Caco-2 (cell line): ENCODE data around the gene FAM89B. TPM values are rescaled to one million over a fixed set of nuclear protein-coding genes. Genes with fewer than 3 reads are reported as not detected.

Experiments
- BruUV-seq: library from RNA; stranded (reverse); fragments of 400-500 nt; replicated peaks from 2 replicates; lab custom pipeline; 2021; lab: Mats Ljungman, UMichigan
- CTCF ChIA-PET: fragments of 300-600 bp; sonication (Branson Sonifier 250); formaldehyde crosslinking; loops from one replicate; lab custom pipeline; 2022; ENCODE audit warnings: antibody characterized with exemption; lab: Charles Lee
- POLR2A ChIA-PET: fragments of 300-600 bp; sonication (Branson Sonifier 250); formaldehyde crosslinking; loops from one replicate; lab custom pipeline; 2022; ENCODE audit warnings: antibody characterized with exemption; lab: Charles Lee
- DNase-seq, 2 experiments: peaks; one replicate each; pipeline versions ENCODE4 v3.0.0 to v3.0.0-alpha.2; 2020 to 2022
- H3K27me3 ChIP-seq: replicated peaks from 2 replicates; pipeline ENCODE4 v1.6.0; 2011; ENCODE audit warnings: low read length; ENCODE audit not compliant: control insufficient read depth, insufficient read depth
- H3K36me3 ChIP-seq: 2 replicates; pipeline ENCODE4 v1.5.1; 2011; ENCODE audit warnings: low read length; ENCODE audit not compliant: control insufficient read depth, insufficient read depth
- H3K4me1 ChIP-seq: fragments of 250-450 bp; sonication (Bioruptor Pico); 2 replicates; pipeline ENCODE4 v1.5.1; 2020; ENCODE audit warnings: mild to moderate bottlenecking
- H3K4me3 ChIP-seq: 2 replicates; pipeline ENCODE4 v1.5.1; 2011; ENCODE audit warnings: low read depth, mild to moderate bottlenecking, control low read depth, low read length
- H3K9me3 ChIP-seq: fragments of 250-450 bp; sonication (Bioruptor Pico); 2 replicates; pipeline ENCODE4 v1.5.1; 2020; ENCODE audit warnings: mild to moderate bottlenecking, moderate library complexity
- H3K27ac Mint-ChIP-seq: one replicate; pipeline ENCODE4 v1.8.0; 2022; ENCODE audit warnings: mixed read lengths; ENCODE audit not compliant: unreplicated experiment
- H3K27me3 Mint-ChIP-seq: one replicate; pipeline ENCODE4 v1.8.0; 2022; ENCODE audit warnings: mixed read lengths; ENCODE audit not compliant: insufficient read depth, unreplicated experiment
- H3K36me3 Mint-ChIP-seq: one replicate; pipeline ENCODE4 v1.8.0; 2022; ENCODE audit warnings: mild to moderate bottlenecking, mixed read lengths; ENCODE audit not compliant: insufficient read depth, unreplicated experiment
- H3K4me1 Mint-ChIP-seq: one replicate; pipeline ENCODE4 v1.8.0; 2022; ENCODE audit warnings: low read depth, mixed read lengths; ENCODE audit not compliant: unreplicated experiment
- H3K4me3 Mint-ChIP-seq: one replicate; pipeline ENCODE4 v1.8.0; 2022; ENCODE audit warnings: mild to moderate bottlenecking, moderate library complexity, mixed read lengths; ENCODE audit not compliant: unreplicated experiment
- H3K9me3 Mint-ChIP-seq: one replicate; pipeline ENCODE4 v1.8.0; 2022; ENCODE audit warnings: mixed read lengths; ENCODE audit not compliant: unreplicated experiment
- intact Hi-C: fragments of 100-400 bp; cut with micrococcal nuclease; formaldehyde crosslinking; loops from one replicate; pipeline ENCODE4 v1.10.0; 2022; ENCODE audit not compliant: unreplicated experiment
- total RNA-seq: library from RNA; stranded (reverse); gene quantifications from 2 replicates; pipeline ENCODE4 v1.2.3, GENCODE V29; 2022
- TF ChIP-seq, protein P1 (sequence below), 2 experiments: fragments of 200-600 bp in 1 of 2; IDR thresholded peaks; 1 replicate in 1 of 2; 2 replicates in 1 of 2; pipeline versions ENCODE4 v1.5.1 to v1.8.0; 2011 to 2022; ENCODE audit warnings: antibody characterized with exemption in 1 of 2, control low read depth in 1 of 2, inconsistent platforms in 1 of 2, low read depth in 1 of 2, low read length in 1 of 2, mild to moderate bottlenecking in 1 of 2, moderate library complexity in 1 of 2; ENCODE audit not compliant: insufficient read depth in 1 of 2, severe bottlenecking in 1 of 2, unreplicated experiment in 1 of 2

Gene FAM89B
- total RNA-seq, 1 experiment from 2014 or later = 26.9 TPM

- no peak overlapping the region for H3K27ac Mint-ChIP-seq
- Histone ChIP-seq H3K9me3 (no peaks in the 10 kb centered on the region), H3K36me3 (no peaks in the 10 kb centered on the region), H3K4me1 (no peaks in the 10 kb centered on the region), H3K4me3 (no peak overlapping the region), H3K27me3 (no peaks in the 10 kb centered on the region)
- H3K36me3 Mint-ChIP-seq = no peaks in the 10 kb centered on the region
- no TSS peak for BruUV-seq
- no peaks in the 10 kb centered on the region for H3K9me3 Mint-ChIP-seq
- POLR2A ChIA-PET = no interaction called here
- TF ChIP-seq, protein P1, sequence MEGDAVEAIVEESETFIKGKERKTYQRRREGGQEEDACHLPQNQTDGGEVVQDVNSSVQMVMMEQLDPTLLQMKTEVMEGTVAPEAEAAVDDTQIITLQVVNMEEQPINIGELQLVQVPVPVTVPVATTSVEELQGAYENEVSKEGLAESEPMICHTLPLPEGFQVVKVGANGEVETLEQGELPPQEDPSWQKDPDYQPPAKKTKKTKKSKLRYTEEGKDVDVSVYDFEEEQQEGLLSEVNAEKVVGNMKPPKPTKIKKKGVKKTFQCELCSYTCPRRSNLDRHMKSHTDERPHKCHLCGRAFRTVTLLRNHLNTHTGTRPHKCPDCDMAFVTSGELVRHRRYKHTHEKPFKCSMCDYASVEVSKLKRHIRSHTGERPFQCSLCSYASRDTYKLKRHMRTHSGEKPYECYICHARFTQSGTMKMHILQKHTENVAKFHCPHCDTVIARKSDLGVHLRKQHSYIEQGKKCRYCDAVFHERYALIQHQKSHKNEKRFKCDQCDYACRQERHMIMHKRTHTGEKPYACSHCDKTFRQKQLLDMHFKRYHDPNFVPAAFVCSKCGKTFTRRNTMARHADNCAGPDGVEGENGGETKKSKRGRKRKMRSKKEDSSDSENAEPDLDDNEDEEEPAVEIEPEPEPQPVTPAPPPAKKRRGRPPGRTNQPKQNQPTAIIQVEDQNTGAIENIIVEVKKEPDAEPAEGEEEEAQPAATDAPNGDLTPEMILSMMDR (IDR thresholded peaks at IDR 0.05; ENCODE audit: insufficient read depth in 1 of 2, low read depth in 1 of 2, low read length in 1 of 2, severe bottlenecking in 1 of 2, unreplicated experiment in 1 of 2) = no peak
- peaks cover 6% of the 10 kb centered on the region for H3K4me1 Mint-ChIP-seq
- no peak overlapping the region for H3K4me3 Mint-ChIP-seq
- H3K27me3 Mint-ChIP-seq = no peaks in the 10 kb centered on the region
- no peak for DNase-seq
- intact Hi-C loops = no loop called here
- CTCF ChIA-PET = interaction anchor here (1.3 kb wide), 1 partner anchor 10 kb away, joined by 3 read pairs; no protein-coding TSS in a partner anchor
Measured at GRCh38 chr11:65583589-65583988, 11.3 kb downstream of the FAM89B start.

GRCh38 chr11:65584106-65584505 lies 11.8 kb downstream of the FAM89B start:
- no peaks in the 10 kb centered on the region for H3K36me3 Mint-ChIP-seq
- H3K4me3 ChIP-seq = no peak overlapping the region
- CTCF ChIA-PET = interaction anchor here (1.3 kb wide), 1 partner anchor 9 kb away, joined by 3 read pairs; no protein-coding TSS in a partner anchor
- no TSS peak for BruUV-seq
- TF ChIP-seq, protein P1 (IDR thresholded peaks at IDR 0.05; ENCODE audit: insufficient read depth in 1 of 2, low read depth in 1 of 2, low read length in 1 of 2, severe bottlenecking in 1 of 2, unreplicated experiment in 1 of 2) = no peak
- H3K4me1 Mint-ChIP-seq = peaks cover 6% of the 10 kb centered on the region
- intact Hi-C loops = no loop called here
- DNase-seq = no peak
- no peaks in the 10 kb centered on the region for H3K9me3 ChIP-seq
- H3K36me3 ChIP-seq = no peaks in the 10 kb centered on the region
- H3K27me3 Mint-ChIP-seq = no peaks in the 10 kb centered on the region
- H3K9me3 Mint-ChIP-seq = no peaks in the 10 kb centered on the region
- no peak overlapping the region for H3K27ac Mint-ChIP-seq
- no peak overlapping the region for H3K4me3 Mint-ChIP-seq
- POLR2A ChIA-PET = interaction anchor here (0.6 kb wide), 1 partner anchor 30 kb away, joined by 3 read pairs; no protein-coding TSS in a partner anchor
- H3K27me3 ChIP-seq = no peaks in the 10 kb centered on the region
- no peaks in the 10 kb centered on the region for H3K4me1 ChIP-seq

DNA sequence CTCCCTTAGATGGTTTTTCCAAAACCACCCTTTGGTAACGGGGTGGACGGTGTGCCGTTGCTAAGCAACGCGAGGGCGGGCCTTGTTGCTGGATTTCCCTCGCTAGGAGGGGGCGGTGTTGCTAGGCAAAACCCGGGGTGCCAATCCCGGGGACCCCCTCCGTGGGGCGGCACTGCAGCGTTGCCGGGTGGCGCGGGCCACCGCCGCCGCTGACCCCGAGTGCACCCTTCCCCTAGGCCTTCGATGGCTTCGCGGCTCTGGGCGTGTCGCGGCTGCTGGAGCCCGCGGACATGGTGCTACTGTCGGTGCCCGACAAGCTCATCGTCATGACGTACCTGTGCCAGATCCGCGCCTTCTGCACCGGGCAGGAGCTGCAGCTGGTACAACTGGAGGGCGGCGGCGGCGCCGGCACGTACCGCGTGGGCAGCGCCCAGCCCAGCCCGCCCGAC lies 12.4 kb downstream of the FAM89B start:
- BruUV-seq = no TSS peak
- Mint-ChIP-seq H3K36me3 (no peaks in the 10 kb centered on the region), H3K9me3 (no peaks in the 10 kb centered on the region), H3K4me3 (no peak overlapping the region), H3K27me3 (no peaks in the 10 kb centered on the region), H3K27ac (no peak overlapping the region), H3K4me1 (peaks cover 6% of the 10 kb centered on the region)
- H3K27me3 ChIP-seq = no peaks in the 10 kb centered on the region
- TF ChIP-seq, protein P1 (IDR thresholded peaks at IDR 0.05; ENCODE audit: insufficient read depth in 1 of 2, low read depth in 1 of 2, low read length in 1 of 2, severe bottlenecking in 1 of 2, unreplicated experiment in 1 of 2) = no peak
- H3K9me3 ChIP-seq = no peaks in the 10 kb centered on the region
- no peak overlapping the region for H3K4me3 ChIP-seq
- ChIA-PET CTCF (interaction anchor here (1.3 kb wide), 1 partner anchor 9 kb away, joined by 3 read pairs; no protein-coding TSS in a partner anchor), POLR2A (interaction anchor here (0.6 kb wide), 1 partner anchor 29 kb away, joined by 3 read pairs; no protein-coding TSS in a partner anchor)
- DNase-seq = no peak
- no peaks in the 10 kb centered on the region for H3K36me3 ChIP-seq
- no peaks in the 10 kb centered on the region for H3K4me1 ChIP-seq
- intact Hi-C loops = no loop called here
